OCI-LY1 (cell line): ENCODE data around the gene ZFHX3.

Experiments
- H2AFZ ChIP-seq: fragments of 200-600 bp; sonication (generic), shearing (Covaris generic); 2 replicates; pipeline ENCODE4 v1.6.0; 2014; ENCODE audit warnings: antibody characterized with exemption, mild to moderate bottlenecking, low read length
- H3F3A ChIP-seq: fragments of 200-600 bp; sonication (generic), shearing (Covaris generic); 2 replicates; pipeline ENCODE4 v1.6.0; 2014; ENCODE audit warnings: mild to moderate bottlenecking, antibody characterized with exemption, low read length, moderate library complexity; ENCODE audit not compliant: insufficient read depth
- H3K27ac ChIP-seq: fragments of 200-600 bp; sonication (generic); 2 replicates; pipeline ENCODE4 v1.5.1; 2014; ENCODE audit warnings: low read length, mixed run types, mild to moderate bottlenecking, low read depth; ENCODE audit not compliant: poor library complexity, severe bottlenecking
- H3K27me3 ChIP-seq: fragments of 200-600 bp; sonication (generic); 2 replicates; pipeline ENCODE4 v1.6.0; 2014; ENCODE audit warnings: antibody characterized with exemption, mild to moderate bottlenecking, low read length, moderate library complexity; ENCODE audit not compliant: insufficient read depth
- H3K36me3 ChIP-seq: fragments of 200-600 bp; sonication (generic); 2 replicates; pipeline ENCODE4 v1.6.1; 2014; ENCODE audit warnings: mild to moderate bottlenecking, antibody characterized with exemption, low read length, moderate library complexity, mixed read lengths; ENCODE audit not compliant: insufficient read depth
- H3K4me1 ChIP-seq: fragments of 200-600 bp; sonication (generic); 2 replicates; pipeline ENCODE4 v1.5.1; 2014; ENCODE audit warnings: mild to moderate bottlenecking, low read length, moderate library complexity; ENCODE audit not compliant: insufficient read depth, severe bottlenecking
- H3K4me2 ChIP-seq: fragments of 200-600 bp; sonication (generic), shearing (Covaris generic); 2 replicates; pipeline ENCODE4 v1.6.1; 2014; ENCODE audit warnings: low read length
- H3K4me3 ChIP-seq: fragments of 200-600 bp; sonication (generic); 2 replicates; pipeline ENCODE4 v1.5.1; 2014; ENCODE audit warnings: low read length, low read depth, mild to moderate bottlenecking, mixed read lengths; ENCODE audit not compliant: poor library complexity, severe bottlenecking
- H3K79me2 ChIP-seq: fragments of 200-600 bp; shearing (Covaris generic); 2 replicates; pipeline ENCODE4 v1.6.1; 2016; ENCODE audit warnings: mixed run types, low read length, mixed read lengths; ENCODE audit not compliant: insufficient read depth
- H3K9ac ChIP-seq: fragments of 200-600 bp; sonication (generic), shearing (Covaris generic); 2 replicates; pipeline ENCODE4 v1.6.1; 2014; ENCODE audit warnings: mild to moderate bottlenecking, low read length, mixed read lengths
- H3K9me2 ChIP-seq: fragments of 200-600 bp; sonication (generic), shearing (Covaris generic); 2 replicates; pipeline ENCODE4 v1.6.1; 2014; ENCODE audit warnings: low read depth, mild to moderate bottlenecking, low read length, mixed read lengths
- H3K9me3 ChIP-seq: fragments of 200-600 bp; shearing (Covaris generic); 2 replicates; pipeline ENCODE4 v1.6.1; 2014; ENCODE audit warnings: low read length, mixed read lengths
- H4K20me1 ChIP-seq: fragments of 200-600 bp; sonication (generic), shearing (Covaris generic); 2 replicates; pipeline ENCODE4 v1.6.0; 2016; ENCODE audit warnings: mild to moderate bottlenecking, low read length; ENCODE audit not compliant: insufficient read depth
- EZH2 ChIP-seq: fragments of 200-600 bp; sonication (generic), shearing (Covaris generic); IDR thresholded peaks from 2 replicates; pipeline ENCODE4 v1.8.0; 2017; ENCODE audit warnings: borderline replicate concordance, mixed run types, mild to moderate bottlenecking, antibody characterized with exemption, low read length, moderate library complexity, mixed read lengths
- TF ChIP-seq, protein P1 (sequence below): fragments of 200-600 bp; sonication (generic), shearing (Covaris generic); IDR thresholded peaks from 2 replicates; pipeline ENCODE4 v1.5.1; 2017; ENCODE audit warnings: mild to moderate bottlenecking, antibody characterized with exemption, low read length, moderate library complexity, mixed read lengths

The ZFHX3 gene

DNA sequence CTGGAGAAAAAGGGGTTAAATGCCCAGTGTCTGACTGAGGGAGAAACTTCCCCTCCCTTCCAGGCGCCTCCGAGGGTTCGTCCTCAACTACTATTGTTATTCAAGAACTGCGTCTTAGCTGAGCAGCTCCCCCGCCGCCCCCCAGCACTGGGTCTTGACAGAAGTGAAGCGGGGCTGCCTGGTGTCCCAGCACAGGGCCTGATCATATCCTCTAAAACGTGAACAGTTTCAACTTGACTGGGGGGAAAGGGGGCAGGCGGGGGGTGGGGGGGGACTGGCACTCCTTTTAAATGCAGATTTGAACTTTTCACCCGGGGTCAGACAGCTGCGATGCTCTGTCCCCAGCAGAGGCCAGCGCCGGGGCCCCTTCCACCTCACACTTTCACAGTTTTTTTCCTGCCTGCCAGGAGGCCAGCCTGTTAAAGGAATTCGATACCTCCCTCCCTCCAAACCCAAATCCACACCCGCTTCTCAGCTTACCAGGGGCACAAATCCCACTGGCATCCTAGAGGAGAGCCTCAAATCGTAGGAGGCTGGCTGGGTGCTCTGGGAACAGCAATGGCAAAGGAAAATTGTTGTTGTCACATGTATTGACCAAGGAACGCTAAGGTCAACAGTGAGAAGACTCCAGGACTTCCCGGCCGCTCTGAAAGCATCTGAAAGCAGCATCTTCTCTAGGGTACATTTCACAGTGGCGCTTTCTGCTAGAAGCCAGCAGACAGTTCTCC, 14.5 kb downstream of the ZFHX3 start:
- Histone ChIP-seq H3K9me2 (no peaks in the 10 kb centered on the region), H3K36me3 (no peaks in the 10 kb centered on the region), H3K79me2 (no peaks in the 10 kb centered on the region), H3F3A (no peaks in the 10 kb centered on the region), H3K27me3 (no peaks in the 10 kb centered on the region), H3K4me3 (no peak overlapping the region), H3K27ac (no peak overlapping the region), H3K9ac (no peak overlapping the region), H2AFZ (no peak overlapping the region), H4K20me1 (no peaks in the 10 kb centered on the region), H3K4me1 (no peaks in the 10 kb centered on the region), H3K9me3 (no peaks in the 10 kb centered on the region), H3K4me2 (no peak overlapping the region)
- TF ChIP-seq EZH2, result no peak
- TF ChIP-seq, protein P1, sequence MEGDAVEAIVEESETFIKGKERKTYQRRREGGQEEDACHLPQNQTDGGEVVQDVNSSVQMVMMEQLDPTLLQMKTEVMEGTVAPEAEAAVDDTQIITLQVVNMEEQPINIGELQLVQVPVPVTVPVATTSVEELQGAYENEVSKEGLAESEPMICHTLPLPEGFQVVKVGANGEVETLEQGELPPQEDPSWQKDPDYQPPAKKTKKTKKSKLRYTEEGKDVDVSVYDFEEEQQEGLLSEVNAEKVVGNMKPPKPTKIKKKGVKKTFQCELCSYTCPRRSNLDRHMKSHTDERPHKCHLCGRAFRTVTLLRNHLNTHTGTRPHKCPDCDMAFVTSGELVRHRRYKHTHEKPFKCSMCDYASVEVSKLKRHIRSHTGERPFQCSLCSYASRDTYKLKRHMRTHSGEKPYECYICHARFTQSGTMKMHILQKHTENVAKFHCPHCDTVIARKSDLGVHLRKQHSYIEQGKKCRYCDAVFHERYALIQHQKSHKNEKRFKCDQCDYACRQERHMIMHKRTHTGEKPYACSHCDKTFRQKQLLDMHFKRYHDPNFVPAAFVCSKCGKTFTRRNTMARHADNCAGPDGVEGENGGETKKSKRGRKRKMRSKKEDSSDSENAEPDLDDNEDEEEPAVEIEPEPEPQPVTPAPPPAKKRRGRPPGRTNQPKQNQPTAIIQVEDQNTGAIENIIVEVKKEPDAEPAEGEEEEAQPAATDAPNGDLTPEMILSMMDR, result no peak

DNA sequence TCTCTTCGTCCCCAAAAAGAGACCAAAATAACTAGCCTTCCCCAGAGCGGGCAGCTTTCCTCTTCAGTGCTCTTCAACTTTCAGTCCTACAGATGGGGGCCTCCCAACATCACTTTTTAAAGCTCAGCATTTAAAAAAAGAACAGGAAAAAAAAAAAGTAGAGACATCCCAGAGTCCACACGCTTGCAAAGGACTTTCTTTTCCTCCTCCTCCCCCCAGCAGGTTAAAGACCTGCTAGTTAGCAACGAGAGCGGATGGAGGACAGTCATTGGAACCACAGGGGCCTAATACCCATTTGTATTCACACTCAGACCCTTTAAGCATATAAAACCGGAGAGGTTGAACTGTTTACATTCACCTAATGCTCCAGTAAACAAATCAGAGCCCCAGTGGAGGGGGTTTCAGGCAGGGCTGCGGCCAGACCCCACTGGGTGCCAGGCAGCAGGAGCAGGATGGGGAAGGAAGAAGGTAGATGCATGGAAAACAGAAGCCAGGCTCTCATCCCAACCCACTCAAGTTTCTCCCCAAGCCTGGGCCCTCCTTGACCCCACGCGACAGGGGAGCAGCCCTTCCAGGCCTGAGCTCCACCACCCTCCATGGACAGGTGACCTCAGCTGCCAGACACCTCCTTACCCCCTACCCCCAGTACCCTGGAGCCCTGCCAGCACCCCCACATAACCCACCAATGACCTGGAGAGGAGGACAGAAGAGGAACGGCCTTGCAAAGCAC, 15.2 kb downstream of the ZFHX3 start:
- Histone ChIP-seq H3K9me2 (no peaks in the 10 kb centered on the region), H3K27me3 (no peaks in the 10 kb centered on the region), H3K36me3 (no peaks in the 10 kb centered on the region), H2AFZ (no peak overlapping the region), H3K9ac (no peak overlapping the region), H4K20me1 (no peaks in the 10 kb centered on the region), H3K27ac (no peak overlapping the region), H3F3A (no peaks in the 10 kb centered on the region), H3K4me3 (no peak overlapping the region), H3K79me2 (no peaks in the 10 kb centered on the region), H3K9me3 (no peaks in the 10 kb centered on the region), H3K4me2 (no peak overlapping the region), H3K4me1 (no peaks in the 10 kb centered on the region)
- TF ChIP-seq, protein P1, result no peak
- TF ChIP-seq EZH2, result no peak

DNA sequence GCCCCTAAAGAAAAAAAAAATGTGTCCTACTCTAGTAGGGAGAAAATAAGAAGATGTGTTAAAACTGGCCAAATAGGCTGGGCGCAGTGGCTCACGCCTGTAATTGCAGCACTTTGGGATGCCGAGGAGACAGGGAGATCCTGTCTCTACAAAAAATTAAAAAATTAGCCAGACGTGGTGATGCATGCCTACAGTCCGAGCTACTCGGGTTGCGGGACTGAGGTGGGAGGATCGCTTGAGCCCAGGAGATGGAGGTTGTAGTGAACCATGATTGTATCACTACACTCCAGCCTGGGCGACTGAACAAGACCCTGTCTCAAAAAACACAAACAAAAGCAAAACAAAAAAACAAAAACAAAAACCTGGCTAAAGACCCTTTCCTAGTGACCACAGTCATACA, 15.9 kb downstream of the ZFHX3 start:
- Histone ChIP-seq H4K20me1 (no peaks in the 10 kb centered on the region), H2AFZ (no peak overlapping the region), H3K4me2 (no peak overlapping the region), H3K79me2 (no peaks in the 10 kb centered on the region), H3K4me3 (no peak overlapping the region), H3K27me3 (no peaks in the 10 kb centered on the region), H3F3A (no peaks in the 10 kb centered on the region), H3K27ac (no peak overlapping the region), H3K36me3 (no peaks in the 10 kb centered on the region), H3K9ac (no peak overlapping the region), H3K4me1 (no peaks in the 10 kb centered on the region), H3K9me3 (no peaks in the 10 kb centered on the region), H3K9me2 (no peaks in the 10 kb centered on the region)
- TF ChIP-seq, protein P1, result no peak
- TF ChIP-seq EZH2, result no peak
